Ascending aorta (tissue), 2 donors: ENCODE results near the gene EPGN. TPM values are rescaled to one million over a fixed set of nuclear protein-coding genes. Genes with fewer than 3 reads are reported as not detected.
"Not testable (repeated sequence)": the region's sequence is repeated elsewhere in the genome, so short reads cannot be mapped to it uniquely, and the experiment has no call there.

Experiments
- DNase-seq, 2 donors: peaks; one replicate each; pipeline ENCODE4 v3.0.0-alpha.2; 2019; ENCODE audit warnings: low spot score in 2 of 2
- H3K27ac ChIP-seq, 2 donors: fragments of 200-600 bp; sonication (generic); one replicate each; pipeline ENCODE4 v1.5.1; 2016 to 2017; ENCODE audit warnings: mild to moderate bottlenecking in 1 of 2
- H3K27me3 ChIP-seq: fragments of 200-600 bp; sonication (generic); one replicate; pipeline ENCODE4 v1.5.1; 2017
- H3K36me3 ChIP-seq, 2 donors: fragments of 200-600 bp; sonication (generic); one replicate each; pipeline ENCODE4 v1.5.1; 2016
- H3K4me1 ChIP-seq, 2 donors: fragments of 200-600 bp; sonication (generic); one replicate each; pipeline ENCODE4 v1.5.1; 2016 to 2017; ENCODE audit warnings: mild to moderate bottlenecking in 1 of 2
- H3K4me3 ChIP-seq, 2 donors: fragments of 200-600 bp; sonication (generic); one replicate each; pipeline ENCODE4 v1.5.1; 2016 to 2017; ENCODE audit warnings: mild to moderate bottlenecking in 1 of 2
- H3K9me3 ChIP-seq, 2 donors: fragments of 200-600 bp; sonication (generic); one replicate each; pipeline ENCODE4 v1.5.1; 2016
- intact Hi-C: fragments of 100-400 bp; cut with DNase I; formaldehyde crosslinking; loops from one replicate; pipeline ENCODE4 v1.15.1; 2023
- total RNA-seq: library from RNA; depleted of rRNA; stranded (reverse); fragments of >200 nt; gene quantifications from one replicate; pipeline ENCODE4 v1.1.0, GENCODE V29; 2016
- TF ChIP-seq, protein P1 (sequence below), 3 experiments: fragments of 200-600 bp in 2 of 3; fragments of 450-650 bp in 1 of 3; sonication (generic) in 2 of 3; IDR thresholded peaks; one replicate each; pipeline ENCODE4 v1.5.1; 2016 to 2019; ENCODE audit warnings: antibody characterized with exemption in 3 of 3, mild to moderate bottlenecking in 1 of 3, moderate library complexity in 1 of 3

Gene EPGN
- total RNA-seq, 1 donor from 2014 or later = not detected

- no peak overlapping the region for H3K4me3 ChIP-seq
- intact Hi-C loops = no loop called here
- no peak overlapping the region for H3K27ac ChIP-seq
- DNase-seq = no peak
- H3K9me3 ChIP-seq = peaks cover 0 to 6% of the 10 kb centered on the region in 2 donors
- TF ChIP-seq, protein P1, sequence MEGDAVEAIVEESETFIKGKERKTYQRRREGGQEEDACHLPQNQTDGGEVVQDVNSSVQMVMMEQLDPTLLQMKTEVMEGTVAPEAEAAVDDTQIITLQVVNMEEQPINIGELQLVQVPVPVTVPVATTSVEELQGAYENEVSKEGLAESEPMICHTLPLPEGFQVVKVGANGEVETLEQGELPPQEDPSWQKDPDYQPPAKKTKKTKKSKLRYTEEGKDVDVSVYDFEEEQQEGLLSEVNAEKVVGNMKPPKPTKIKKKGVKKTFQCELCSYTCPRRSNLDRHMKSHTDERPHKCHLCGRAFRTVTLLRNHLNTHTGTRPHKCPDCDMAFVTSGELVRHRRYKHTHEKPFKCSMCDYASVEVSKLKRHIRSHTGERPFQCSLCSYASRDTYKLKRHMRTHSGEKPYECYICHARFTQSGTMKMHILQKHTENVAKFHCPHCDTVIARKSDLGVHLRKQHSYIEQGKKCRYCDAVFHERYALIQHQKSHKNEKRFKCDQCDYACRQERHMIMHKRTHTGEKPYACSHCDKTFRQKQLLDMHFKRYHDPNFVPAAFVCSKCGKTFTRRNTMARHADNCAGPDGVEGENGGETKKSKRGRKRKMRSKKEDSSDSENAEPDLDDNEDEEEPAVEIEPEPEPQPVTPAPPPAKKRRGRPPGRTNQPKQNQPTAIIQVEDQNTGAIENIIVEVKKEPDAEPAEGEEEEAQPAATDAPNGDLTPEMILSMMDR (IDR thresholded peaks at IDR 0.05) = no peak
- H3K36me3 ChIP-seq = no peaks in the 10 kb centered on the region
- H3K4me1 ChIP-seq = no peaks in the 10 kb centered on the region
- no peaks in the 10 kb centered on the region for H3K27me3 ChIP-seq
Measured at GRCh38 chr4:74338792-74339333, 30.6 kb downstream of the EPGN start.

DNA sequence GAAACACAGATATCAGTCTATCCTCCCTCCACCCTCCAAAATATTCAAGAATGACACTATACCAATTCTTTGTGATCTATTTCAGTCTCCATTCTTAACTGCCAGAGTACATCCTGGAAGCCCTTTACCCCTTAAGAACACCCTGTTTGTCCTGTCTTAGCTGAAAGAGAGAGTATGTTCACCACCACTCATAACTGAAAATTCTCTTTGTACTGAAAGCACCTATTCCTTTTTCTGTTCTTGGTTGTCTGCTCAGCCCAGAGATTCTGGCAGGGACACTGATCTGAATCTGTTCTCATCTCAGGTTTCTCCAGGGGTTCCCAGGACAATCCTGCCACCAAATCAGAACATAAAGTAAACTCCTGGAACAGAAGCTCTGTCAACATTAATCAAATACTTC is 31.2 kb downstream of the EPGN start:
- Histone ChIP-seq H3K4me3 (no peak overlapping the region), H3K36me3 (no peaks in the 10 kb centered on the region), H3K4me1 (no peaks in the 10 kb centered on the region), H3K27me3 (no peaks in the 10 kb centered on the region), H3K27ac (no peak overlapping the region), H3K9me3 (peaks cover 5 to 11% of the 10 kb centered on the region in 2 donors)
- TF ChIP-seq, protein P1 (IDR thresholded peaks at IDR 0.05) = no peak
- intact Hi-C loops = no loop called here
- DNase-seq = no peak

DNA sequence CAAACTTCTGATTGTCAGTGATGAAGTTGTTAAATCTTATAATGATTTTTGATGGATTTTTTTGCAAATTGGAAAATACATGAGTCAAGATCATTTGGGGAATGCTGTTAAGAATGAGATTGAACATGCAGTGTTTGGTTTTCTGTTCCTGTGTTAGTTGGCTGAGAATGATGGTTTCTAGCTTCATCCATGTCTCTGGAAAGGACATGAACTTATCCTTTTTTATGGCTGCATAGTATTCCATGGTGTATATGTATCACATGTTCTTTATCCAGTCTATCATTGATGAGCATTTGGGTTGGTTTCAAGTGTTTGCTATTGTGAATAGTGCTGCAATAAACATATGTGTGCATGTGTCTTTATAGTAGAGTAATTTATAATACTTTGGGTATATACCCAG is 32.2 kb downstream of the EPGN start:
- H3K36me3 ChIP-seq, H3K27ac ChIP-seq, H3K4me1 ChIP-seq, H3K27me3 ChIP-seq, DNase-seq, H3K4me3 ChIP-seq, intact Hi-C loops: not testable (repeated sequence)
- peaks cover 8 to 11% of the 10 kb centered on the region in 2 donors for H3K9me3 ChIP-seq

DNA sequence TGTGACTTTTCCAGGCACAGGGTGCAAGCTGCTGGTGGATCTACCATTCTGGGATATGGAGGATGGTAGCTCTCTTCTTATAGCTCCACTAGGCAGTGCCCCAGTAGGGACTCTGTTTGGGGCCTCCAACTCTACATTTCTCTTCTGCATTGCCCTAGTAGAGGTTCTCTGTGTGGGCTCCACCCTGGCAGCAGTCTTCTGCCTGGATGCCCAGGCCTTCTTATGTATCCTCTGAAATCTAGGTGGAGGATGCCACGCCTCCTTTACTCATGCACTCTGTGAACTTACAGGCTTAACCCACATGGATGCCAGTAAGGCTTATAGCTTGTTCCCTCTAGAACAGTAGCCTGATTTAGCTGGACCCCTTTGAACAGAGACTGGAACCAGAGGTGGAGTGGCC is 35.8 kb downstream of the EPGN start:
- DNase-seq = no peak
- peaks cover 8 to 11% of the 10 kb centered on the region in 2 donors for H3K9me3 ChIP-seq
- TF ChIP-seq, protein P1 (IDR thresholded peaks at IDR 0.05) = no peak
- no peaks in the 10 kb centered on the region for H3K36me3 ChIP-seq
- H3K27ac ChIP-seq = no peak overlapping the region
- intact Hi-C loops = no loop called here
- no peak overlapping the region for H3K4me3 ChIP-seq
- no peaks in the 10 kb centered on the region for H3K4me1 ChIP-seq
- no peaks in the 10 kb centered on the region for H3K27me3 ChIP-seq

- H3K4me1 ChIP-seq = no peaks in the 10 kb centered on the region
- TF ChIP-seq, protein P1 (IDR thresholded peaks at IDR 0.05) = no peak
- DNase-seq = no peak
- intact Hi-C loops = no loop called here
- H3K27ac ChIP-seq = no peak overlapping the region
- H3K36me3 ChIP-seq = no peaks in the 10 kb centered on the region
- no peak overlapping the region for H3K4me3 ChIP-seq
- H3K9me3 ChIP-seq = no peaks in the 10 kb centered on the region
- H3K27me3 ChIP-seq = no peaks in the 10 kb centered on the region
Measured at GRCh38 chr4:74353858-74354257, 45.6 kb downstream of the EPGN start.

DNA sequence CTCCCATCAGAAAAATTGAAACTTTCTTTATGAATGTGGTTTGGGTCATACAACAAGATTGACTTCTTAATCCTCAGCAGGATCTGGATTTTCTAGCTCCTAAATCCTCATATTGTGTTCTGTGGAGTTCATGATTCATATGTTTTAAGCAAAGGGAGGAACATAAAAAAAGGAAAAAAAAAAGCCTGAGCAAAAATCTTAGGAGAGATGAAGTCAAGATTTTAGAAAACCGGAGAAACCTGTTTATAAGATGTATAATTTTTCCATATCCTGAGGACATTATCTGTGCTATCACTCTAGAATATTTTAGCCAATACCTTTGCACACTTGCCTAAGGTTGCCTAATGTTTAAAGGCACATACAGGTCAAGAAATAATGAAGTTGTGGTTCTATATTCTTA is 49.7 kb downstream of the EPGN start:
- H3K27me3 ChIP-seq = no peaks in the 10 kb centered on the region
- no peaks in the 10 kb centered on the region for H3K9me3 ChIP-seq
- TF ChIP-seq, protein P1 (IDR thresholded peaks at IDR 0.05) = no peak
- DNase-seq = no peak
- no peaks in the 10 kb centered on the region for H3K36me3 ChIP-seq
- intact Hi-C loops = no loop called here
- no peaks in the 10 kb centered on the region for H3K4me1 ChIP-seq
- no peak overlapping the region for H3K4me3 ChIP-seq
- H3K27ac ChIP-seq = no peak overlapping the region
